ENCODE results near the gene ZMYM4.

GRCh38 chr1:35470977-35471613, 202.6 kb downstream of the ZMYM4 start:
- no peak for TF ChIP-seq POLR2AphosphoS5 (IDR thresholded peaks at IDR 0.05; ENCODE audit: low read depth, low read length)
- TF ChIP-seq REST (IDR thresholded peaks at IDR 0.05; ENCODE audit: insufficient read depth in 1 of 2, low read depth in 2 of 2, low read length in 2 of 2), result no peak
